WI38 (cell line): ENCODE measurements around the gene CTLA4.

Source experiments
- H3K4me3 ChIP-seq: 2 replicates; pipeline ENCODE4 v1.5.1; 2011; ENCODE audit warnings: low read depth, mild to moderate bottlenecking, control low read depth, low read length
- CTCF ChIP-seq: IDR thresholded peaks from 2 replicates; pipeline ENCODE4 v1.5.1; 2012; ENCODE audit warnings: low read depth, mild to moderate bottlenecking, control low read depth, low read length

Gene CTLA4

GRCh38 chr2:203841654-203842053 lies 25.9 kb upstream of the CTLA4 start:
- H3K4me3 ChIP-seq: no peak overlapping the region
- no peak for TF ChIP-seq CTCF

GRCh38 chr2:203842373-203842772 lies 25.2 kb upstream of the CTLA4 start:
- no peak for TF ChIP-seq CTCF
- H3K4me3 ChIP-seq: no peak overlapping the region

- no peak for TF ChIP-seq CTCF
- H3K4me3 ChIP-seq: no peak overlapping the region
Measured at GRCh38 chr2:203846490-203847105, 21.0 kb upstream of the CTLA4 start.

- no peak overlapping the region for H3K4me3 ChIP-seq
- TF ChIP-seq CTCF: no peak
Measured at GRCh38 chr2:203849010-203849409, 18.6 kb upstream of the CTLA4 start.

GRCh38 chr2:203852760-203853159 lies 14.8 kb upstream of the CTLA4 start:
- TF ChIP-seq CTCF: no peak
- no peak overlapping the region for H3K4me3 ChIP-seq

- TF ChIP-seq CTCF: no peak
- H3K4me3 ChIP-seq: no peak overlapping the region
Measured at GRCh38 chr2:203853271-203853670, 14.3 kb upstream of the CTLA4 start.

GRCh38 chr2:203853722-203854121 lies 13.8 kb upstream of the CTLA4 start:
- no peak overlapping the region for H3K4me3 ChIP-seq
- TF ChIP-seq CTCF: no peak
